Kidney epithelial cell (primary cell): ENCODE data around the gene IKZF5. TPM values are rescaled to one million over a fixed set of nuclear protein-coding genes. Genes with fewer than 3 reads are reported as not detected.

Source experiments
- DNase-seq: peaks from one replicate; pipeline ENCODE4 v3.0.0-alpha.2; 2010; ENCODE audit warnings: low read depth
- H3K27me3 ChIP-seq: 2 replicates; pipeline ENCODE4 v1.6.0; 2011; ENCODE audit warnings: low read length; ENCODE audit not compliant: control insufficient read depth, insufficient read depth
- H3K36me3 ChIP-seq: 2 replicates; pipeline ENCODE4 v1.5.1; 2011; ENCODE audit warnings: low read length; ENCODE audit not compliant: control insufficient read depth, insufficient read depth
- H3K4me3 ChIP-seq: 2 replicates; pipeline ENCODE4 v1.5.1; 2011; ENCODE audit warnings: low read depth, mild to moderate bottlenecking, control low read depth, low read length
- total RNA-seq: library from RNA; depleted of rRNA; stranded (reverse); fragments of >200 nt; gene quantifications from 2 replicates; pipeline ENCODE4 v1.2.3, GENCODE V29; 2015
- TF ChIP-seq, protein P1 (sequence below): IDR thresholded peaks from 2 replicates; pipeline ENCODE4 v1.5.1; 2011; ENCODE audit warnings: mild to moderate bottlenecking, moderate library complexity, low read length, control low read depth, inconsistent platforms; ENCODE audit not compliant: insufficient read depth, poor library complexity, severe bottlenecking

IKZF5 gene
- total RNA-seq, 1 donor from 2014 or later = 3.0 TPM

DNA sequence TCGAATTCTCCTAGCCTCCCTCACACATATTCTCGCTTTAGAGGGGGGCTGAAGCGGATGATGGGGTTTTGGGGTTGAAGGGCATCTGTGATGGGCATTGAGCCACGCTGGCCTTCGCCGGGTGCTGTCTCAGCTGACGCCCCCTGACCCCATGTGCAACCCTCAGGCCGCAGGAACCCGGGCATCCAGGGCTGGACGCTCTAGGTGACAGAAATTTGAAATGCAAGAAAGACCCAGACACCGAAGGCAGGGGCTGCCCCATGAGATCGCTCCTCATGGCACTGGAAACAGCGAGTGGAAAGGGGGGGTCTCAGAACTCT, 53.9 kb downstream of the IKZF5 start:
- TF ChIP-seq, protein P1, sequence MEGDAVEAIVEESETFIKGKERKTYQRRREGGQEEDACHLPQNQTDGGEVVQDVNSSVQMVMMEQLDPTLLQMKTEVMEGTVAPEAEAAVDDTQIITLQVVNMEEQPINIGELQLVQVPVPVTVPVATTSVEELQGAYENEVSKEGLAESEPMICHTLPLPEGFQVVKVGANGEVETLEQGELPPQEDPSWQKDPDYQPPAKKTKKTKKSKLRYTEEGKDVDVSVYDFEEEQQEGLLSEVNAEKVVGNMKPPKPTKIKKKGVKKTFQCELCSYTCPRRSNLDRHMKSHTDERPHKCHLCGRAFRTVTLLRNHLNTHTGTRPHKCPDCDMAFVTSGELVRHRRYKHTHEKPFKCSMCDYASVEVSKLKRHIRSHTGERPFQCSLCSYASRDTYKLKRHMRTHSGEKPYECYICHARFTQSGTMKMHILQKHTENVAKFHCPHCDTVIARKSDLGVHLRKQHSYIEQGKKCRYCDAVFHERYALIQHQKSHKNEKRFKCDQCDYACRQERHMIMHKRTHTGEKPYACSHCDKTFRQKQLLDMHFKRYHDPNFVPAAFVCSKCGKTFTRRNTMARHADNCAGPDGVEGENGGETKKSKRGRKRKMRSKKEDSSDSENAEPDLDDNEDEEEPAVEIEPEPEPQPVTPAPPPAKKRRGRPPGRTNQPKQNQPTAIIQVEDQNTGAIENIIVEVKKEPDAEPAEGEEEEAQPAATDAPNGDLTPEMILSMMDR = no peak
- no peaks in the 10 kb centered on the region for H3K36me3 ChIP-seq

DNA sequence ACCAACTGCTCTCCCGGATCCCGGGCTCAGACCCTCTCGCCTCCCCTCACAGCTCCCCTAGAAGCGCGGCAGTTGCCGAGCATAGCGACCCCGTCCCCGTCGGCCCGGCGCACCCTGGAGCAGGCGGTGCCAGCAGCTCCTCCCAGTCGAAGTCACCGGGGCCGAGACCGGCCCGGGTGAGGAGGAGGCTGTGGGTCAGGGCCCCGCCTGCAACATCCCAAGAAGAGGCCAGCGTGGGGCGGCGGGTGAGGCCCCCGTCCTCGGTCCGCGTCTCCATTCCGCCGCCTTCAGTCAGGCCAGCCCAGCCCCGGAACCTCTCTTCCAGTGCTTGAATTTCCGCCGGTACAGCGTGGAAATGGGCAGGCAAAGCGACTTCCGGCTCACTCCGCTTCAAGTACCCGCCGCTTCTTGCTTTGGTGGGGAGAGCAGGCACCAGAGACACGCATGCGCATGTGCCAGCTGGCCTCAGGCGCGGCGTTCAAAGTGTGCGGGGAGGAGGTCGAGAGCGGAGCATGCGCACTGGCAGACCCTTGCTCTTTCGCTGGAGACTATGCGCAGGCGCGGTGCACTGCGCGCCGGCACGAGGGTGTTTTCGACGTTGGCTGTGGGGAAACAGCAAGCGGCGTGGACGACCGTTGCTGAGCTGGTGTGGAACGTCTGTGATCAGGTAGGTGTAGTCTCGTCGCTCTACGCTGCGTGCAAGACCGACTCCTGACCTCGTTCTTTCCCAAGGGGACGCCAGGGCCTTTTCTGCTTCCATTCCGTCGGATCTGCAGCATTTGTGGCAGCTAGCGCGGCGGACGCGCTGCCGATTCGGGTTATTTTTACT, 54.5 kb downstream of the IKZF5 start, which contains the start of gene C10orf88:
C10orf88 (minus strand) TSS at position 326 of the 829 bp plus-strand sequence; CDS start at position 277, 49 bp downstream.
- H3K4me3 ChIP-seq = peak within 1 kb of the TSS; percentile 55
- TF ChIP-seq, protein P1 = no peak
- DNase-seq = peak; percentile 97
- no peaks in the 10 kb centered on the region for H3K36me3 ChIP-seq
- no peaks in the 10 kb centered on the region for H3K27me3 ChIP-seq

More for the DNA sequence above, 53.9 kb downstream of the IKZF5 start:
- DNase-seq = no peak
- Histone ChIP-seq H3K27me3 (no peaks in the 10 kb centered on the region), H3K4me3 (peak overlapping the region; percentile 43)

- no peak for DNase-seq
- Histone ChIP-seq H3K36me3 (no peaks in the 10 kb centered on the region), H3K27me3 (no peaks in the 10 kb centered on the region), H3K4me3 (no peak overlapping the region)
- TF ChIP-seq, protein P1 = no peak
Measured at GRCh38 chr10:122949296-122949695, 59.3 kb downstream of the IKZF5 start.

Other genes starting within 250 kb of the IKZF5 start
- 1.2 and 1.4 TPM in 2 replicates for gene CUZD1, start 162.9 kb downstream of the IKZF5 start, total RNA-seq
- gene FAM24B, start 129.2 kb downstream of the IKZF5 start, total RNA-seq = 14.6 and 18.2 TPM in 2 replicates
- not detected in 2 replicates for gene FAM24A, start 98.2 kb downstream of the IKZF5 start, total RNA-seq
- 8.4 and 10.6 TPM in 2 replicates for gene C10orf88, start 54.6 kb downstream of the IKZF5 start, total RNA-seq
- 6.0 and 11.4 TPM in 2 replicates for gene PSTK, start 28.4 kb downstream of the IKZF5 start, total RNA-seq
- gene ACADSB, start 211 bp upstream of the IKZF5 start, total RNA-seq = 5.1 and 5.6 TPM in 2 replicates
- 0.08 TPM in 1 of 2 replicates, not detected in the other for gene HMX3, start 127.2 kb upstream of the IKZF5 start, total RNA-seq
- gene HMX2, start 139.3 kb upstream of the IKZF5 start, total RNA-seq = 0.34 TPM in 1 of 2 replicates, not detected in the other
- 132 and 153 TPM in 2 replicates for gene BUB3, start 145.6 kb upstream of the IKZF5 start, total RNA-seq